Measurements from ENCODE around the gene CRB3.

Gene CRB3

DNA sequence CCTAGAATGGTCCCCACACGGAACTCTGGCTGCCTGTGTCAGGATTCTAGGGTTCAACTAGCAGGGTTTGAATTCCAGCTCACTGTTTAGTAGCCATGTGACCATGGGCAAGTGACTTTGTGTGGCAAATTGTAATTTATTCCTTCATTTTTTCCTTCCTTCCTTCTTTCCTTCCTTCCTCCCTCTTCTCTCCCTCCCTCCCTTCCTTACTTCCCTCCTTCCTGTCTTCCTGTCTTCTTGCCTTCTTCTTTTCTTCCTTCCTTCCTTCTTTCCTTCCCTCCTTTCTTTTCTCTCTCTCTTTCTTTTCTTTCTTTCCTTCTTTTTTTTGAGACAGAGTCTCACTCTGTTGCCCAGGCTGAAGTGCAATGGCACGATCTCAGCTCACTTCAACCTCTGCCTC is 26.1 kb downstream of the CRB3 start:
- no peaks in the 10 kb centered on the region for H3K4me1 ChIP-seq (ENCODE audit: control insufficient read depth in 1 of 2, insufficient read depth in 2 of 2, low read length in 2 of 2)
- no peaks in the 10 kb centered on the region for H3K9me3 ChIP-seq (ENCODE audit: control insufficient read depth in 1 of 2, low read length in 2 of 2)
- no peaks in the 10 kb centered on the region for H3K36me3 ChIP-seq (ENCODE audit: control insufficient read depth in 1 of 2, insufficient read depth in 2 of 2, low read length in 2 of 2)
- H3K9ac ChIP-seq (ENCODE audit: low read depth in 1 of 2, low read length in 2 of 2), result no peak overlapping the region
- no peak overlapping the region for H3K27ac ChIP-seq (ENCODE audit: low read depth, low read length)
- H3K27me3 ChIP-seq (ENCODE audit: control insufficient read depth in 1 of 2, insufficient read depth in 2 of 2, low read length in 2 of 2), result peaks cover 0 to 5% of the 10 kb centered on the region in 2 donors
- H3K4me3 ChIP-seq (ENCODE audit: low read depth in 1 of 2, low read length in 2 of 2), result peak overlapping the region; percentile 36 to 54

DNA sequence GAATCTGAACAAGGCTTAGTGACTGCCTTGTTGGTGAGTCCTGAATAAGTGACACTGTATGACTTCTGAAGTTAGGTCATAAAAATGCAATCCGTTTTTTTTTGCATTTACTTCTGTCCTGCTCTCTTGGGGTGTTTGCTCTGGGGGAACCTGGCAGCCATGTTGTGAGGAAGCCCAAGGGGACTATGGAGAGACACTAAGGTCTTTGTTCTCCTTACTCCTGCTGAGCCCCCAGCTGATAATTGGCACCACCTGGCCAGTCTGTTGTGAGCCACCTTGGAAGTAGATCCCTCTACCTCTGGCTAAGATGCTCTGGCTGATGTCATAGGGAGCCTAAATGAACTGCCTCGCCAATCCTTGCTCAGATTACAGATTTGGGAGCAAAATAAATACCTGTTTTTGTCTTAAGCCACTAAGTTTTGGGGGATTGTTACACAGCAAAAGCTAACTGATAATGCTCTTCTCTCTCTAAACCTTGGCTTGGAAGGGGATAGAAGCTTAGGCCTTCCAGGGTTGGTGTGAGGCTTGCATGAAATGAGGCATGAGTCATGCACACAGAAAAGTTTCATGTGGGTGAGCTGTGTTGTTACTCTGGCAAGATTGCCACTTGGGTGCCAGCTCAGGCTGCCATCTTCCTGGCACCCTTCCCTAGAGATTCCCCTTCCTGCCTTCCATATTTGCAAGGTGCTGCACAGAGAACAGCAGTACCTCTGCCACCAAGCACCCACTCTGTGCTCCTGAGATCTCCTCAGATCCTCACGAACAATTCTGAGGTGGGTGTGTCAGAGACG is 27.9 kb downstream of the CRB3 start:
- Histone ChIP-seq H3K4me1 (ENCODE audit: control insufficient read depth in 1 of 2, insufficient read depth in 2 of 2, low read length in 2 of 2) (no peaks in the 10 kb centered on the region), H3K36me3 (ENCODE audit: control insufficient read depth in 1 of 2, insufficient read depth in 2 of 2, low read length in 2 of 2) (no peaks in the 10 kb centered on the region), H3K27ac (ENCODE audit: low read depth, low read length) (no peak overlapping the region), H3K9me3 (ENCODE audit: control insufficient read depth in 1 of 2, low read length in 2 of 2) (no peaks in the 10 kb centered on the region), H3K27me3 (ENCODE audit: control insufficient read depth in 1 of 2, insufficient read depth in 2 of 2, low read length in 2 of 2) (peaks cover 0 to 5% of the 10 kb centered on the region in 2 donors), H3K9ac (ENCODE audit: low read depth in 1 of 2, low read length in 2 of 2) (no peak overlapping the region), H3K4me3 (ENCODE audit: low read depth in 1 of 2, low read length in 2 of 2) (no peak overlapping the region)

DNA sequence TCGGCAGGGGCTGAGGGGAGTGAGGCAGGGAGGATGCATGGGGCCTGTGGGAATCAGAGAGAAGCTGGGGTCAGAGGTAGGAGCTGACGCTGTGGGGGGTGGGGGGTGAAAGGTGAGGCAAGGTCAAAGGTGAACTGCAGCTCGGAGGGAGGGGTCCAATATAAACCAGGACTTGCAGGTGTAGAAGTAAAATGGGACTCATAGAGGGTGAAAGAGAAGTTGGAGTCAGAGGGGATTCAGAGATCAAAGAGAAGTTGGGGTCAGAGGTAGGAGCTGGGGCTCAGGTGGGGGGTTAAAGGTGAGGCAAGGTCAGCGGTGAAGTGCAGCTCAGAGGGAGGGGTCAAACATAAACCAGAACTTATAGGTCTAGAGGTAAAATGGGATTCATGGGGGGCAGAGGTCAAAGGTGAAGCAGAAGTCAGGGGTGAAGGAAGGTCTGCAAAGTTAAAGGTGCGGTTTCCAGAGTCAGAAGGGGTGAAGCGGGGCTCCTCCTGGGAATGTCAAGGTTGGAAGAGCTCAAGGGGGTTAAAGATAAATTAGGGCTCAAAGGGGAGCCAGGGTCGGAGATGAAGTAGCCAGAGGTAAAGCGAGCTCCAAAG is 30.5 kb downstream of the CRB3 start:
- no peak overlapping the region for H3K9ac ChIP-seq (ENCODE audit: low read depth in 1 of 2, low read length in 2 of 2)
- peaks cover 2 to 5% of the 10 kb centered on the region in 2 donors for H3K27me3 ChIP-seq (ENCODE audit: control insufficient read depth in 1 of 2, insufficient read depth in 2 of 2, low read length in 2 of 2)
- no peaks in the 10 kb centered on the region for H3K4me1 ChIP-seq (ENCODE audit: control insufficient read depth in 1 of 2, insufficient read depth in 2 of 2, low read length in 2 of 2)
- no peaks in the 10 kb centered on the region for H3K36me3 ChIP-seq (ENCODE audit: control insufficient read depth in 1 of 2, insufficient read depth in 2 of 2, low read length in 2 of 2)
- H3K4me3 ChIP-seq (ENCODE audit: low read depth in 1 of 2, low read length in 2 of 2), result no peak overlapping the region
- H3K27ac ChIP-seq (ENCODE audit: low read depth, low read length), result no peak overlapping the region
- H3K9me3 ChIP-seq (ENCODE audit: control insufficient read depth in 1 of 2, low read length in 2 of 2), result no peaks in the 10 kb centered on the region

DNA sequence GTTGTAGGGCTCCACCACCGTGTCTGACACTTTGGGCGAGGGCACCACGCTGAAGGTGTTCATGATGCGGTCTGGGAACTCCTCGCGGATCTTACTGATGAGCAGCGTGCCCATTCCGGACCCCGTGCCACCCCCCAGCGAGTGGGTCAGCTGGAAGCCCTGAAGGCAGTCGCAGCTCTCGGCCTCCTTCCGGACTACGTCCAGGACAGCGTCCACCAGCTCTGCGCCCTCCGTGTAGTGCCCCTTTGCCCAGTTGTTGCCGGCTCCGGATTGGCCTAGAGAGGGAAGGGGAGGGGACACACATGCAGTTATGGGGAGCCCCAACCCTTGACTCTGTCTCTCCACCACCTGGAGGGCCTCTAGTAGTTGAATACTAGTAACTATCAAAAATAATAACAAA is 31.9 kb downstream of the CRB3 start:
- Histone ChIP-seq H3K9ac (ENCODE audit: low read depth in 1 of 2, low read length in 2 of 2) (no peak overlapping the region), H3K9me3 (ENCODE audit: control insufficient read depth in 1 of 2, low read length in 2 of 2) (no peaks in the 10 kb centered on the region), H3K4me3 (ENCODE audit: low read depth in 1 of 2, low read length in 2 of 2) (no peak overlapping the region), H3K27ac (ENCODE audit: low read depth, low read length) (no peak overlapping the region), H3K4me1 (ENCODE audit: control insufficient read depth in 1 of 2, insufficient read depth in 2 of 2, low read length in 2 of 2) (no peaks in the 10 kb centered on the region), H3K36me3 (ENCODE audit: control insufficient read depth in 1 of 2, insufficient read depth in 2 of 2, low read length in 2 of 2) (no peaks in the 10 kb centered on the region), H3K27me3 (ENCODE audit: control insufficient read depth in 1 of 2, insufficient read depth in 2 of 2, low read length in 2 of 2) (peaks cover 4 to 9% of the 10 kb centered on the region in 2 donors)

DNA sequence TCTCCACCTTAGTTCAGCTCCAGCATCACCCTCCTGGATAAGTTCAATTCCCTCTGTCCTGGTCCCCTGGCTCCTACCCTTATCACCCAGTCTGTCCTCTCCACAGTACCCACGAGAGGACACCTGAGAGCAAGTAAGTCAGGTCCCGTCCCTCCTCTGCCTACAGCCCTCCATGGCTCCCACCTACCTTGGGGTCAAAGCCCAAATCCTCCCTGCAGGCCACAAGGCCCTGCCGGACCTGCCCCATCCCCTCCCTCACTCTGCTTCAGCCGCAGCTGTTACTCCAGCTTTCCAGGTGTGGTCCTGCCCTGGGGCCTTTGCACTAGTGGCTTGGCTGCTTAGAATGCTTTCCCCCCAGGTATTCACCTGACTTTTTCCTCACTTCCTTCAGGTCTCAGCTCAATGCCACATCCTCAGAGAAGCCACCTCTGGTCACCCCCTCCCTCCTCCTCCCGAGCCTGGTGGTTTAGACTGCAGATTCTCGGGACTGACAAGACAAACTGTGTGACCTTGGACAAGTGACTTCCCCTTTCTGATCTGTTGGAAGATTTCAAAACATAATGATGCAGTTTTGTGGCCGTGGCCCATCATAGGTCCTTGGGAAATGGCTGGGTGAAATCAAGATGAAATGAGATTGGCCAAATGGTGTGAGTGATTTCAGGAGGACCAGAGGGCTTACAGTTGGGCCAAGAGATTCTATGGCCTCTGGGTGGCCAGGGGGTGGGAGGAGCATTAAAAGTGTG is 34.4 kb downstream of the CRB3 start:
- no peak overlapping the region for H3K4me3 ChIP-seq (ENCODE audit: low read depth in 1 of 2, low read length in 2 of 2)
- H3K9ac ChIP-seq (ENCODE audit: low read depth in 1 of 2, low read length in 2 of 2), result no peak overlapping the region
- no peaks in the 10 kb centered on the region for H3K4me1 ChIP-seq (ENCODE audit: control insufficient read depth in 1 of 2, insufficient read depth in 2 of 2, low read length in 2 of 2)
- H3K27me3 ChIP-seq (ENCODE audit: control insufficient read depth in 1 of 2, insufficient read depth in 2 of 2, low read length in 2 of 2), result peaks cover 21 to 23% of the 10 kb centered on the region in 2 donors
- no peak overlapping the region for H3K27ac ChIP-seq (ENCODE audit: low read depth, low read length)
- H3K9me3 ChIP-seq (ENCODE audit: control insufficient read depth in 1 of 2, low read length in 2 of 2), result no peaks in the 10 kb centered on the region
- H3K36me3 ChIP-seq (ENCODE audit: control insufficient read depth in 1 of 2, insufficient read depth in 2 of 2, low read length in 2 of 2), result no peaks in the 10 kb centered on the region

DNA sequence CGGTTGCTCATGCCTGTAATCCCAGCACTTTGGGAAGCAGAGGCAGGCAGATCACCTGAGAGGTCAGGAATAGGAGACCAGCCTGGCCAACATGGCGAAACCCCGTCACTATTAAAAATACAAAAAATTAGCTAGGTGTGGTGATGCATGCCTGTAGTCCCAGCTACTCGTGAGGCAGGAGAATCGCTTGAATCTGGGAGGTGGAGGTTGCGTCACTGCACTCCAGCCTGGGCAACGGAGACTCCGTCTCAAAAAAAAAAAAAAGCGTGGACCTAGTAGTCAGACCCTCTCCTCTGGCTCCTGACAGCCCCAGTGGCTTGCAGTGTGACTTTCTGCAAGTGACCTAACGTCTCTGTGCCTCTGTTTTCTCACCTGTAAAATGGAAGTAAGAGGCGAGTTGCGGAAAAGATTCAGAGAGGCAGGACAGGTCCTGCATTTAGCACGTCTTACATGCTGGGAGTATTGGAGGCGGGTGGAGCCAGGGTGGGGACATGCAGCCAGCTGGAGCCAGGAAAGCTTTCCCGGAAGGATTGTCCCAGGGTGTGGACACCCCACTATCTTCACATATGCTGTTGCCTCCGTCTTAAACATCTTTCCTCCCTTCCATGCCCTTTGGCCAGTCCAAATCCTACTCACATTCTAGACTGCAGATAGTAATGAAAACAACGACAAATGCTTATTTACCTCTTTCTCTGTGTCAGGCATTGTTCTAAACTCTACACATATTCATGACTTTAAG is 35.1 kb downstream of the CRB3 start:
- H3K27me3 ChIP-seq (ENCODE audit: control insufficient read depth in 1 of 2, insufficient read depth in 2 of 2, low read length in 2 of 2), result peaks cover 21 to 23% of the 10 kb centered on the region in 2 donors
- no peaks in the 10 kb centered on the region for H3K9me3 ChIP-seq (ENCODE audit: control insufficient read depth in 1 of 2, low read length in 2 of 2)
- H3K36me3 ChIP-seq (ENCODE audit: control insufficient read depth in 1 of 2, insufficient read depth in 2 of 2, low read length in 2 of 2), result no peaks in the 10 kb centered on the region
- no peak overlapping the region for H3K4me3 ChIP-seq (ENCODE audit: low read depth in 1 of 2, low read length in 2 of 2)
- no peak overlapping the region for H3K27ac ChIP-seq (ENCODE audit: low read depth, low read length)
- H3K4me1 ChIP-seq (ENCODE audit: control insufficient read depth in 1 of 2, insufficient read depth in 2 of 2, low read length in 2 of 2), result no peaks in the 10 kb centered on the region
- no peak overlapping the region for H3K9ac ChIP-seq (ENCODE audit: low read depth in 1 of 2, low read length in 2 of 2)

DNA sequence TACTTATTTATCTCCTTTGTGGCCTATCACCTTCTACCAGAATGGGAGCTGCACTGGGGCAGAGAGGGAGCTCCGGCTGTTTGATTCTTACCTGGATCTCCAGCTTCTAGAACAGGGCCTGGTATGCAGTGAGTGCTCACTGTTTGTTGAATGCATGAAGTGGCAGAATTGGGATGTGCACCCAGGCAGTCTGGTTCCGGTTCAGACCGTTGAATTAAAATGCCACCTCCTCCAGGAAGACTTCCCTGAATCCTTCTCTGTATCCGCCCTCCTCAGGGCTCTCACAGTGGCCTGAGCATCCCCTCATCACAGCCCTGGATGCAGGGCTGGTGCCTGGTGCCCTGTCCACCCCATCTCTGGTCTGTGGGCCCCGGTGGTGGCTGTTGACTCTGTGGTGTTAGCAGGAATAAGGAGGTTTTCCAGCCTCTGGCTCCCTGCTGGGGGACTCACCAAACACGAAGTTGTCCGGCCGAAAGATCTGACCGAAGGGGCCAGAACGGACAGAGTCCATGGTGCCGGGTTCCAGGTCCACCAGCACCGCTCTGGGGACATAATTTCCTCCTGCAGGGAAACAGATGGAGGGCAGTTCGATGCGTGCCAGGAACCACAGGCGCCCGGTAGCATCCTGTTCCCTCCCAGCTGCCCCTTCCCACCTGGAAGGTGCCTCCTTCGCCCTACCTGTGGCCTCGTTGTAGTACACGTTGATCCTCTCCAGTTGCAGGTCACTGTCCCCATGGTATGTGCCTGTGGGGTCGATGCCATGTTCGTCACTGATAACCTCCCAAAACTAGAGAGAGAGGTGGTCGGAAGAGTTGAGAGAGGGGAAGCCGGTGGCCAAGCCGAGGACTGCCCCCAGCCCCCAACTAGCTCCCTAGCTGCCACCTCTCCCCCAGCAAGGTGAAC is 37.0 kb downstream of the CRB3 start:
- Histone ChIP-seq H3K4me3 (ENCODE audit: low read depth in 1 of 2, low read length in 2 of 2) (no peak overlapping the region), H3K4me1 (ENCODE audit: control insufficient read depth in 1 of 2, insufficient read depth in 2 of 2, low read length in 2 of 2) (no peaks in the 10 kb centered on the region), H3K9ac (ENCODE audit: low read depth in 1 of 2, low read length in 2 of 2) (no peak overlapping the region), H3K27me3 (ENCODE audit: control insufficient read depth in 1 of 2, insufficient read depth in 2 of 2, low read length in 2 of 2) (peaks cover 21 to 23% of the 10 kb centered on the region in 2 donors), H3K27ac (ENCODE audit: low read depth, low read length) (no peak overlapping the region), H3K36me3 (ENCODE audit: control insufficient read depth in 1 of 2, insufficient read depth in 2 of 2, low read length in 2 of 2) (no peaks in the 10 kb centered on the region), H3K9me3 (ENCODE audit: control insufficient read depth in 1 of 2, low read length in 2 of 2) (no peaks in the 10 kb centered on the region)

DNA sequence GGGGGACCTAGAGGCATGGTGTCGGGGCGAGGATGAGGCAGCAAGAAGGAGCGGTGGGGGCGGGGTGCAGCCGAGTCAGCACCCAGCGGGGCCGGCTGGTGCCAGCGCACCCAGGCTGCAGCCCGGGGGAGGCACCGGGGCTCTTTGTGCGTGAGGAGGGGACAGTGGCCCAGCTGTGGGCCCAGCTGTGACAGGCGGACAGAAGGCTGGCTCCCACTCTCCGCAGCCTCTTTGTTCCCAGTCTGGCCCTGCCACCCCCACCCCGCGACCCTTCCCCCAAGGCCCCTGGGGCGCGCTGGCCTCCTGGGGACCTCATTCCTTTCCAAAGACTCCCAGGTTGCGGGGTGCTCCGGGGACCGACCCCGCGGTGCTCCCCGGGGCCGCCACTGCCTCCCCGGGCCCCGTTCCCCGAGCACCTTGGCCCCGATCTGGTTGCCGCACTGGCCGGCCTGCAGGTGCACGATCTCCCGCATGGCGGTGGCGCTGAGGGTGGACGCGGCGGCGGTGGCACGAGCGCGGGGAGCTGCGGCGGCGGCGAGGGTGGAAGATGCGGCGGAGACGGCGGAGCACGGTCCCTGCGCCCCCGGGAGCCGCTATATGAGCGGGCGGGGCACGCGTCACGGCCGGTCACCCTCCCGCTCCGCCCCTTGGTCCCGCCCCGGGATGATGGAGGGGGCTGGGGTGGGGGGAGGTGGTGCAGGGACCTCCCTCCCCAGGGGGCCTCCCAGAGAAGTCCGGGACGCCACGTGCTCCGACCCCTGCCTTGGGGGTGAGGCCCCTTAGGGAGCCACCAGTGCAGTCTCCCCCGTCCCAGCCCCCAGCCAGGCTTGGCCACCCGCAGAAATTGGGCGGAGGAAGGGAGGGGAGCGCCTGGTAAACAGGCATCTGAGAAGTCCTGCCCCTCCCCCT is 37.9 kb downstream of the CRB3 start, which contains the start of gene TUBB4A:
TSS of gene TUBB4A (minus strand) at position 570 of the 909 bp plus-strand sequence. CDS start at position 473, 97 bp downstream.
- Histone ChIP-seq H3K4me3 (ENCODE audit: low read depth in 1 of 2, low read length in 2 of 2) (peak within 1 kb of the TSS; percentile 8 to 43), H3K27me3 (ENCODE audit: control insufficient read depth in 1 of 2, insufficient read depth in 2 of 2, low read length in 2 of 2) (peaks cover 21 to 23% of the 10 kb centered on the region in 2 donors), H3K4me1 (ENCODE audit: control insufficient read depth in 1 of 2, insufficient read depth in 2 of 2, low read length in 2 of 2) (no peaks in the 10 kb centered on the region), H3K9me3 (ENCODE audit: control insufficient read depth in 1 of 2, low read length in 2 of 2) (no peaks in the 10 kb centered on the region), H3K27ac (ENCODE audit: low read depth, low read length) (no peak within 1 kb of the TSS), H3K36me3 (ENCODE audit: control insufficient read depth in 1 of 2, insufficient read depth in 2 of 2, low read length in 2 of 2) (no peaks in the 10 kb centered on the region), H3K9ac (ENCODE audit: low read depth in 1 of 2, low read length in 2 of 2) (no peak within 1 kb of the TSS)

All from duodenal mucosa (tissue), 2 donors.